ENCODE results near the gene KDM6B.

The KDM6B gene

GRCh38 chr17:7818026-7818425, 16.0 kb upstream of the KDM6B start:
- no peak for DNase-seq (ENCODE audit: low read depth, low spot score)
- no peak overlapping the region for H3K4me3 ChIP-seq (ENCODE audit: low read length)

GRCh38 chr17:7818746-7819645, 15.0 kb upstream of the KDM6B start:
- DNase-seq (ENCODE audit: low read depth, low spot score), result no peak
- no peak overlapping the region for H3K4me3 ChIP-seq (ENCODE audit: low read length)

- no peak overlapping the region for H3K4me3 ChIP-seq (ENCODE audit: low read length)
- no peak for DNase-seq (ENCODE audit: low read depth, low spot score)
Observed at GRCh38 chr17:7820231-7820630, 13.8 kb upstream of the KDM6B start.

- DNase-seq (ENCODE audit: low read depth, low spot score), result no peak
- no peak overlapping the region for H3K4me3 ChIP-seq (ENCODE audit: low read length)
Observed at GRCh38 chr17:7822126-7822525, 11.9 kb upstream of the KDM6B start.

GRCh38 chr17:7823581-7824001, 10.4 kb upstream of the KDM6B start:
- H3K4me3 ChIP-seq (ENCODE audit: low read length), result no peak overlapping the region
- DNase-seq (ENCODE audit: low read depth, low spot score), result no peak

GRCh38 chr17:7824021-7824924, 9.7 kb upstream of the KDM6B start:
- H3K4me3 ChIP-seq (ENCODE audit: low read length), result no peak overlapping the region
- no peak for DNase-seq (ENCODE audit: low read depth, low spot score)

- no peak overlapping the region for H3K4me3 ChIP-seq (ENCODE audit: low read length)
- no peak for DNase-seq (ENCODE audit: low read depth, low spot score)
Observed at GRCh38 chr17:7825206-7825990, 8.6 kb upstream of the KDM6B start.

GRCh38 chr17:7830616-7831015, 3.4 kb upstream of the KDM6B start:
- DNase-seq (ENCODE audit: low read depth, low spot score), result no peak
- no peak overlapping the region for H3K4me3 ChIP-seq (ENCODE audit: low read length)

GRCh38 chr17:7831233-7831632, 2.8 kb upstream of the KDM6B start:
- H3K4me3 ChIP-seq (ENCODE audit: low read length), result no peak overlapping the region
- no peak for DNase-seq (ENCODE audit: low read depth, low spot score)

GRCh38 chr17:7832431-7832830, 1.6 kb upstream of the KDM6B start:
- no peak overlapping the region for H3K4me3 ChIP-seq (ENCODE audit: low read length)
- DNase-seq (ENCODE audit: low read depth, low spot score), result no peak

- DNase-seq (ENCODE audit: low read depth, low spot score), result no peak
Observed at GRCh38 chr17:7833011-7833794, 814 bp upstream of the KDM6B start.

GRCh38 chr17:7834542-7834956, 532 bp downstream of the KDM6B start:
- DNase-seq (ENCODE audit: low read depth, low spot score), result no peak
- H3K4me3 ChIP-seq (ENCODE audit: low read length), result peak overlapping the region; percentile 69

More at GRCh38 chr17:7833011-7833794, 814 bp upstream of the KDM6B start:
- peak overlapping the region; percentile 69 for H3K4me3 ChIP-seq (ENCODE audit: low read length)

- DNase-seq (ENCODE audit: low read depth, low spot score), result peak; percentile 98
- peak overlapping the region; percentile 88 for H3K4me3 ChIP-seq (ENCODE audit: low read length)
Observed at GRCh38 chr17:7834957-7835813, 1.2 kb downstream of the KDM6B start.

GRCh38 chr17:7835814-7836595, 2.0 kb downstream of the KDM6B start:
- DNase-seq (ENCODE audit: low read depth, low spot score), result no peak
- H3K4me3 ChIP-seq (ENCODE audit: low read length), result peak overlapping the region; percentile 88

GRCh38 chr17:7836596-7837407, 2.8 kb downstream of the KDM6B start:
- peak; percentile 96 for DNase-seq (ENCODE audit: low read depth, low spot score)
- peak overlapping the region; percentile 88 for H3K4me3 ChIP-seq (ENCODE audit: low read length)

All from Jurkat, Clone E6-1 (cell line).